AG04449 (cell line): ENCODE results near the gene PIGN.

Experiments
- CTCF ChIA-PET: fragments of 350-600 bp; formaldehyde crosslinking; extraction: SDS; loops from one replicate; lab custom pipeline; 2021; ENCODE audit warnings: antibody characterized with exemption; lab: Yijun Ruan, JAX
- POLR2A ChIA-PET: fragments of 400-600, 350-600 bp; formaldehyde crosslinking; extraction: SDS; loops from one replicate; lab custom pipeline; 2020; ENCODE audit warnings: antibody characterized with exemption, inconsistent platforms; lab: Yijun Ruan, JAX
- DNase-seq: peaks from one replicate; pipeline ENCODE4 v3.0.0-alpha.2; 2010; ENCODE audit warnings: low read depth, low spot score
- H3K4me3 ChIP-seq: 2 replicates; pipeline ENCODE4 v1.5.1; 2011; ENCODE audit warnings: low read depth, mild to moderate bottlenecking, control low read depth, low read length
- CTCF ChIP-seq: IDR thresholded peaks from one replicate; pipeline ENCODE4 v1.5.1; 2011; ENCODE audit warnings: mild to moderate bottlenecking, moderate library complexity, low read length, control low read depth, inconsistent platforms; ENCODE audit not compliant: insufficient read depth; ENCODE audit errors: missing control alignments

The PIGN gene

GRCh38 chr18:61991836-61992235 lies 195.0 kb downstream of the PIGN start:
- no peak overlapping the region for H3K4me3 ChIP-seq
- DNase-seq = no peak
- ChIA-PET POLR2A (no interaction called here), CTCF (no interaction called here)
- no peak for TF ChIP-seq CTCF

GRCh38 chr18:61991201-61991600 lies 195.7 kb downstream of the PIGN start:
- H3K4me3 ChIP-seq = no peak overlapping the region
- TF ChIP-seq CTCF = no peak
- CTCF ChIA-PET = interaction anchor here (1.5 kb wide), 1 partner anchor 439 kb away, joined by 3 read pairs; no protein-coding TSS in a partner anchor
- DNase-seq = no peak
- POLR2A ChIA-PET = no interaction called here
